Epidermal melanocyte (primary cell): Measurements from ENCODE around the gene MPP7.

Experiments
- DNase-seq: peaks from one replicate; pipeline ENCODE4 v3.0.0; 2011; ENCODE audit warnings: low spot score; ENCODE audit not compliant: insufficient read length

The MPP7 gene

DNA sequence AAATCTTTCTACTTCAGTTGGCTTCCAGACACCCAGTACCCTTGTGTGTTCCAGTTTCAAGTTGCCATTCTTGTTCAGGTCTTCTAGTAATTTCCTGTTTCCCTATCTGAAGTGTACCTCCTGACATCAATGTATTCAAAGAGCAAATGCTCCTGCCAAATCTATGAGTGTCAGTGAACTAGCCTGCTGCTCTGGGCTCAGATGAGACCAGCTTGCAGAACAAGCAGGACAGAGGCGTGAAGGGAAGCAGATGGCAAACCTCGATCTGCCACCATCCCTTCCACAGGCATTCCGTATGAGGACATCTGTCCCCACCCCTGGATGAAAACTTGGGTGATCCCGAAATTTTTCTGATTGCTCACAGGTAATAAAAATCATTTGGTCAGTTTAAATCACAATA lies 4.4 kb upstream of the MPP7 start:
- no peak for DNase-seq

DNA sequence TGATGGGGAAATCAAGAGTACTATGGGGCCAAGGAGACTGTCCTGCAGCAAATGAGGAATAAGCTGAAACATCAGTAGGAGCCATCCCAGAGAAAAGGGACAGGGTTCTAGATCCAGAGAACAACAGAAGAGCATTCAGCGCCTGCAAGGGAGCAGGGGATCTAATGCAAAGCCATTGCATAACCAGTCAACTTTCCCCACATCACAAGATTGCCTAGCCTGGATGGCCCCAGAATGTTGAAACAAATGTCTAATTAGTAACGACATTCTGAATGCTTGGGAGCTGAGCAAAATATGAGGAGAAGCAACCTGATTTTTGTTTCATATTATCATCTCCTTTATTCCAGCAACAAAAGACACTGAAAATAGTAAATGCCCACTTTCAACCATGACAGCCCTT lies 2.7 kb upstream of the MPP7 start:
- DNase-seq, result no peak

DNA sequence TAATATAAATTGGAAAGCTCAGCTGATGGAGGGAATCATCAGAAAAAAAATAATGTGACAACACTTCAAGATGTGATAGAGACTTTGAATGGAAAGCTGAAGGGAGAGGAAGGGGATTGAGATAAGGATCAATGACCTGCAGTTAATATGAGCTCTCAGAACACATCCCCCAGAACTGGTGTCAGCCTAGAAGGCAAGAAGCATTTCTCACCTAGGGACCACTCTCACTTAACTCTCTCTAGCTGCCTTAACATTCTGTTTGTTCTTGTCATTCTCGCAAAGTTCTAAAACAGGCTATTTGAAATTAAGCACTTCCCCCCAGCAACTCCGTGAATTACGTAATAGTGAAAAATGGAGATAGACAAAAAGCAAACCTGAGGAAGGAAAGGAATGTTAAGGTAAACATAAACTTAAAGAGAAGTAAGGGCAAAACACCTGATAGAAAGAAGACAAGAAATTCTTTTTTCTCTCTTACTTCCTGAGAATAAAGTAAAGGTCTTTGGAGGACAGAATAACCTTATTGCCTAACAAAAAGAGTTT lies 1.2 kb upstream of the MPP7 start:
- no peak for DNase-seq

DNA sequence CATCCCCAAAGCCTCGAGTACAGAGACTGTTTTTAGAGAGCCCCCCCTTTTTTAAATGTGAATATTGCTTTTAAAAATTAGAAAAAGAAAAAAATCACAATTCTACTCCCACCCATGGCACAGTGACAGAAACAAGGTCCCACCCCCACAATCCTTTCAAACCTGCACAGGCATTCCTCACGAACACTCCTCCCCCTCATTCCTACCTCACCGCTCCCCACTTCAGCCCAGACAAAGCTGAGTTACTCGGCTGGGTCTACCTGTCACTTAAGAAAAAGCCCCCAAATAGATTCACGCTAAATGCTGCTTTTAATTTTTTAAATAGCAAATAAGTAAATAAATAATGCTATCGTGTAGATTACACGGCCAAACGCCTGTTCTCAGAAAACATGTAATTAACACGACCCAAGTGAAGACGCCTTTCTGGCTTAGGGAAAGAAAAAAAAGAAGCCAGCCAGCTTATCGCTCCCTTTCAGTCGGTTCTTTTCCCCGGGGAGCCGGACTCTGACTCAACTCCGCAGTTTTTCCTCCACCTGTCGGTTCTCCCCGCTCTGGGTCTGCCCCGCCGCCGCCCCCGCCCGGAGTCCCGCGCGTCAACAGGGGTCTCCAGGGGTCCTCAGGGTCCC lies 739 bp downstream of the MPP7 start:
- DNase-seq, result no peak

DNA sequence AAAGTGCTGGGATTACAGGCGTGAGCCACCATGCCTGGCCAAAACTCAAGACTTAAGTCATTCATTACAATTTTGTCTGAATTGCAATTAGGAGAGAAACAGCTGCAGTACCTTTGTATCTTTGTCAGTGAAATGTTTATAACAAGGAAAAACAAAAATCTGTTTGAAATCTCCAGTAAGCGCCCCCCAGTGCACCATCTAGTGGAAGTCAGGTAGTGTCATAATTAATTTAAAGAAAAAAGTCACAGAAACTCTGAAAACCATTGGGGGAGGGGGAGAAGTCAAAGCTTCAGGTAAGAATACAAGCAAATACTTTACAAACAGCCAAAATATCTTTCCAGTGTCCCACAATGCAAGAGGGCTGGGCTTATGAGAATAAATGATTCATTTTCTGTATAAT lies 2.8 kb downstream of the MPP7 start:
- DNase-seq, result no peak

DNA sequence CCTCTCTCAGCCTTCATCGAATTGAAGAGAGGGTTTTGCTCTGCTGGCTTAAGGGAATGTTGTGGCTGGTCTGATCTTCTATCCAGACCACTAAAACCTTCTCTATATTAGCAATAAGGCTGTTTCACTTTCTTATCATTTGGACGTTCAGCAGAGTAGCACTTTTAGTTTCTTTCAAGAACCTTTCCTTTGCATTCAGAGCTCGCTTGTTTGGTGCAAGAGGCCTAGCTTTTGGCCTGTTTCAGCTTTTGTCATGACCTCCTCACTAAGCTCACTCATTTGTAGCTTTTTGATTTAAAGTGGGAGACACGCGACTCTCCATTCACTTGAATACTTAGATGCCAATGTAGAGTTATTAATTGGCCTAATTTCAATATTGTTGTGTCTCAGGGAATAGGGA lies 3.9 kb downstream of the MPP7 start:
- DNase-seq, result no peak

DNA sequence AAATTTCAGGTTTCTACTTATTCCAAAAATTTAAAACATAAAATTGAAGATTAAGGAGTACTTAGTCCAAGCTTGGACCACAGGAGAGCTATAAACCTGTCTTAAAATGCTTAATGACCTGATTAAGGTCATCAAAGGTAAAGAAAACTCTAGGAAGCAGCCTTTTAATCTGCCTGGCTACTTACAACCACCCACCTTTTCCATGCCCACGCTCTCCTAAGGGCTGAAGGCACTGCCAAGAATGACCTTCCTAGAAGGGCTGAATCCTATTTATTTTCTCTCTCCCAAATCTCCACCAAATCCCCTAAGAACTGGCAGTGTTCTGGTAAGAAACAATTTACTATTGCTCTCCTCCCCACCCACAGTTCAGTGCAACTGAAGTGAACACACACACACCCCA lies 6.8 kb downstream of the MPP7 start:
- DNase-seq, result no peak

DNA sequence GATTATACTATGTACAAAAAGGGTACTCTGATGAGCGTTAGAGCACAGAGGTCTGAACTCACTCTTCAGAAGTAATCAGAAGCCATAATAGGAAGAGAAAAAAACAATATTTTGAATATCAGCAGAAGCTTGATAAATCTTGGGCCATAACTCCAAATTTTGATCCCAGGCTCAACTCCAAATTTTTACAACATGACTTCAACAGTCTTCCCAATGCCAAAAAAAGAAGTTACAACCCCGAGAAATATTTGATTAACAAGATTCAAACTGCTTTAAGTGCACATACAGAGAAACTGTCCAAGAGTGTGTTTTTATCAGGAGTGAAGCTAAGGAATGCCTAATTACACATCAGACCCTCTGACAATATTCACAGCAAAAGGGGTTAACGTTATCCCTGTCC lies 7.5 kb downstream of the MPP7 start:
- DNase-seq, result no peak

DNA sequence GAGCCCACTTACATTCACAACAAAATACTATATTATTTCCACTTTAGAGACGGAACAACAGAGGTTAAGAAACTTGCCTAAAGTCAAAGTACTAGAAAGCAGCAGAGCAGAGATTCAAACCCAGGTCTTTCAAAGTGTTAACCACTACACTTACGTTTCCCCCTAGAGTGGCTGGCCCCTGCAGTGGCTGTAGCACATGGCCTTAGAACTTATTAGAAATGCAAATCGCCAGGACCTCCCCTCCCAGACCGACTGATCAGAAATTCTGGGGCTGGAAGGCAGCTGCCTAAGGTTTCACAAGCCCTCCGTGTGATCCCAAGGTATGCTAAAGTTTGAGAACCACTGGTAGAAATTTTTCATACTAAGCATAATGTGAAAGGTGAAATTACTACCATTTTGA lies 8.1 kb downstream of the MPP7 start:
- no peak for DNase-seq

DNA sequence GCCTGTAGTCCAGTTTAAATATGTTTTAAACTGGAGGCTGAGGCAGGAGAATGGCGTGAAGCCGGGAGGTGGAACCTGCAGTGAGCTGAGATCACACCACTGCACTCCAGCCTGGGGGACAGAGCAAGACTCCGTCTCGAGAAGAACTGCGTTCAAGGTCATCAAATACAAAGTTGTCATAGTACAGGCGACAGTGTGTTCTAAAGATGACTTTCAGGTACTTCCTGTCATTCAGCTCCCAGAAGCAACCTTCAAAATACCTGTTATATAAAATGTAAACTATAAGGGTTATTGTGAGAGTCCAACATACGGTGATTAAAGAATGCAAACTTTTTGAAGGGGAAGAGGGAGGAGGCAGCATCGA lies 8.7 kb downstream of the MPP7 start:
- no peak for DNase-seq

DNA sequence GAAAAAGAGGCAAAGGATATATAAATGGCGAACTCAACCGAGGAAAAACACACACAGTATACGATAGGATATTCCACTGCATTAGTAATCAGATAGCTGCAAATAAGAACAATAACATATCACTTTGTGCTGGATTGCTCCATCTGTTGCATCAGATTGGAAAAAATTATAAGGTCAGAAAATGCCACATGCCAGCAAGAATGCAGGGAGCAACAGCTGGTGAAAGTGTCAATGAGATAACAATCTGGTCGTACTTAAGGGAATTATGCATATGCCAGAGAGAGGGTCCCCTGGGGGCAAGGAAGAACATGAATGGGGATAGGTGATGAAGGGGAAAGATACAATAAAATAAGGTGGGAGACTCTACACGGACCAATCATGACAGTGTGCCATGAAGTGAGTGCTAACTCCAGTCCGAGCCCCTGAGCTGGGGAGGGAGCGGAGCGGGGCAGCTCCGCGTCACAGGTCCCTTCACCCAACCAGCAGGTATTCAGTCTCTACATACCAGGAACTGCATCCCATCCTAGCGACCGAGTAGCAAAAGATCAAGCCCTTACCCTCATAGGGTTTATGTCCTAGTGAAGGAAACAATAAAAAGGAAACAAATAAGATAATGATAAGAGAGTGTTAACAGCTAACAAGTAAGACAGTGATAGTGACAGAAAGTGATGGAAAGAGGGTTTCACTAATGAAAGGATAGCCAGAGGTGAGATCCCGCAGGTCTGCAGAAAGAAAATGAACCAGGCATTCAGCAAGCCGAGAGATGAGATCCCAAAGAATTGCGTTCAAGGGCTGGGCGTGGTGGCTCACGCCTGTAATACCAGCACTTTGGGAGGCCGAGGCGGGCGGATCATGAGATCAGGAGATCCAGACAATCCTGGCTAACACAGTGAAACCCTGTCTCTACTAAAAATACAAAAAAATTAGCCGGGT lies 9.4 kb downstream of the MPP7 start:
- no peak for DNase-seq

DNA sequence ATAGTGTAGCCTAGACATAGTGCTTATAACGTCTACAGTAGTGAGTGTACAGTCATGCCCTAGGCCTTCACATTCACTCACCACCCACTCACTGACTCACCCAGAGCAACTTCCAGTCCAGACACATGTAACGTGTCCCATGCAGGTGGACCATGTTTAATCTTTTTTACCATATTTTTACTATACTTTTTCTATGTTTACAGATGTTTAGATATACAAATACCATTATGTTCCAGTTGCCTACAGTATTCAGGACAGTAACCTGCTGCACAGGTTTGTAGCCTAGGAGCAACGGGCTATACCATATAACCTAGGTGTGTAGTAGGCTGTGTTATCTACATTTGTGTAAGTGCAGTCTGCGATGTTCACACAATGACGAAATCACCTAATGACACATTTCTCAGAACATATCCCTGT lies 11.0 kb downstream of the MPP7 start:
- no peak for DNase-seq

DNA sequence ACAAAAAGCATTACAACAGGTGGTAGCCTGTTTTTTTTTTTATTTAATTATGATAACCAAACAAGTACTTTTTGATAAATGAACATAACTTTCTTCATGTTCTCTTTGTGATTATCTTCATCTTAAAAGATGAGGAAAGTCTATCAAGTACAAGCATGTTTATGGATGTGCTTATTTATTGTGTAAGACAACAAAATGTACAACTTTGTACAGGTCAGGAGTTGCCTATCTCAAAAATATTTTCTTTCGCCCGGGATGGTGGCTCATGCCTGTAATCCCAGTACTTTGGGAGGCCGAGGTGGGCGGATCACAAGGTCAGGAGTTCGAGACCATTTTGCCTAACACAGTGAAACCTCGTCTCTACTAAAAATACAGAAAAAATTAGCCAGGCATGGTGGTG lies 17.0 kb downstream of the MPP7 start:
- DNase-seq, result no peak

DNA sequence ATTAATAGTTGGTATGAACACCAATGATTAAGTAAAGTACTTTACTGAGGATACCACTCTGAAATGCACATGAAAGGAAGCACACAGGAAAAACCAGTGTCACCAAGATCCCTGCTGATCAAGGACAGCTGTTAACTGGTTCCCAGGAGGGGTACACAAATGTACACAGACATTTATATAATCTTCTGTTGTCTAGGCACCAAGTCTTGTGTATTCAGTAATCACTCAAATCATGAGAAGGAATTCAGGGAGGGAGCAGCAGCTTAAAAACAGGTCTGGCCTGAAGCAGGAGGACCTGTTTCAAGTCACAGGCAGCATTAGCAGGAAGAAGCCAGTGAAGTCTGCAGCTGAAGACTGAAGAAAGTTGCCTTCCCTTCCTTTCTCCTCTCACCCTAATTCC lies 18.7 kb downstream of the MPP7 start:
- DNase-seq, result no peak

DNA sequence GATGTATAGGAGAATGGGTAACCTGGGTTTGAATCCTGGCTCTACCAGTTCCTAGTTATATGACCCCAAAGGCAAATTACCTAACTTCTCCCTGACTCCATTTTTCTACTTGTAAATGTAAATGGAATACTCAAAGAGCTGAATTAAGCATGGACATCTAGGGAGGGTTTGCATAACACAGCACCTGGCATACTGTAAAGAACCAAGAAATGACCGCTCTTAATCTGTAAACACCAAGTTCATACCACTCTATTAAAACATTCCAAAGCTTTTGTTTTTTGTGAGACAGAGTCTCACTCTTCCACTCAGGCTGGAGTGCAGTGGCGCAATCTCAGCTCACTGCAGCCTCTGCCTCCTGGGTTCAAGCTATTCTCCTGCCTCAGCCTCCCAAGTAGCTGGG lies 19.6 kb downstream of the MPP7 start:
- no peak for DNase-seq

DNA sequence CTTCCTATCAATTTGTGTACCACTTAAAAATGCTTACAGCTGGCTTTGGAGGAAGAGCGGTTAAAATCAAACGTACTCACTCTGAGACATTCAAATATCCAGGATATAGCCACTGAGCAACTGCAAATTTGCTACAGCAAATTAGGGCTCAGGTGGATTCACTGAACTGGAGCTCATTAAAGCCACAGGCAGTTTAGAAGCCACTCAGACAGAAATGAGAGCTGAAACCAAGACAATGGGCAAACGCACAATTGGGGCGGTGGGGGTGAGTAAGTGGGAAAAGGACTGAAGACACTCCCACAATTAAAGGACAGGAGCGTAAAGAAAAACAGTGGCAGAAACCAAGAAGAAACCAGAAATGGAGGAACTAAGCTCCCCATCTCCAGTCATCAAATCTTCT lies 20.5 kb downstream of the MPP7 start:
- DNase-seq, result no peak

DNA sequence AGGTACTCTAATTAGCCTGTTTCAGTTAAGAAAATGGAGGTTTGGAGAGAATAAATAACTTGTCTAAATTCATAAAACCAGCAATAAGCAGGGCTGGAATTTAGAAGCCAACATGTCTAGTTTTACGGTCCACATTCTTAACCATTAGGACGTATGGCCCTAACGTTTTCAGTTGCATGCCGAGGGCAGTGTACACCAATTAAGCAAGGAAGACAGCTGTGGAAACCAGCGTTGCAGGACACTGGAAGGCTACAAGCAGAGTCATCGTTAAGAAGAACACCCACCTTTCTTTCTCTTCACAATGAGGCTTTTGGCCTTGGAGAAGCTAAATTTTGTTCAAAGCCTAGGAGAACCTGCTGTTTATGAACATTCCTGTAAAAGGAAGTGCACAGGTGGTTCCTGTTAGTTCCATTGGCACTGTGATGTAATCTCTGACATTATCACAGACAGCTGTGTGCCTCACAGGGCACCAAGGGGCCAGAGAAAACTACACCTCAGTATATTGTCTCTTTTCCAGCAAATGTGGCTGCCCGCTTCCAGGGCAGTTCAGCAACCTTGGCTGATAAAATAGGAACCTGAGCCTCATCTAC lies 21.0 kb downstream of the MPP7 start:
- no peak for DNase-seq

DNA sequence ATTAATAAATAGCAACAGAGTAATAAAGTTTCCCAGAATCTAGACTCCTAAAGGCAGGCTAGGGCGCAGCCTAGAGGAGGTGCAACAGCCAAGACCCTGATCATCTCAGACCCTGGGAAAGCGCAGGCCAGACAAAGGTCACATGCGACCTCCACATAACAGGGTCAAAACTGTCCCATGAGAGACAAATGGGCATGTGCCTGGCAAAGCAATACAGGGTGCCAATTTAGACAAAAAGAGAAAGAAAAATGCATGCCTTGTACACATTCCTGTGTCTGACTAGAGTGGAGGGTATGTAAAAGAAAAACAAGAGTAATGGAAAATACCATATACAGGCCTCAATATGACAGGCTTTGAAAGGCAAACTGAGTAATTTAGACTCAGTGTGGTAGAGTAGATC lies 22.2 kb downstream of the MPP7 start:
- DNase-seq, result no peak

DNA sequence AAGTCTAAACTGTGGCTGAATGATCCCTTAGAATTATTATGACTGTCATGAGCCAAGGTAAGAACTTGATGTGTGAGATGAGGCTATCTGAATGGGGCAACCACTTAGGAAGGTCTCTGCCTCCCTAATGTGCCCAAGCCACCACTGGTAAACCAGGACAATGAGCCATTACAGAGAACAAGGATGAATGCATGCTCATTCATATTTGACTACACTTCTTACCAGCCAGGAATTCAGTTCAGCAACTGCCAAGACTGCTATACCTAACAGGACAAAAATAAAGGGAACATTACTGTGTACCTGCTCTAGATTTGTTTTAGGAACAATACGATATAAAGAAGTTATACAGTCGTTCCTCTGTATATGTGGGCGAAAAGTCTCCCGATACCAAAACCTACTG lies 23.0 kb downstream of the MPP7 start:
- no peak for DNase-seq

DNA sequence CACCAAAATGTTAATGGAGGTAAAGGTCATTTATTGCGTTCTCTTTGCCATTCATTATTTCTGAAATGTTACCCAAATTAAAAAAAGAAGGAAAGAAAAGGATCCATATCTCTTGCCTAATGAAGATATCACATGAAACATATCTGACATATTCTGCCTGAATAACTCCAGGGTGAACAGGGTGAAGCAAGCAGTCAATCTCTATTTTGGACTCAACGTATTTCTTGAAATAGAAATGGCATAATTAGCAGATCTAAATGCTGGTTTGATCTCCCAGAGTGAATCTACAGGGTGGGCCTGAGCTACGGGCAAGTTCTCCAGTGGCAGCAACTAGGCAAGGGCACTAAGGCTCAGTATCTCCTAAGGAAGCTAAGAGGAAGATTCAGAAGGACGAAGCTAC lies 24.0 kb downstream of the MPP7 start:
- DNase-seq, result no peak

DNA sequence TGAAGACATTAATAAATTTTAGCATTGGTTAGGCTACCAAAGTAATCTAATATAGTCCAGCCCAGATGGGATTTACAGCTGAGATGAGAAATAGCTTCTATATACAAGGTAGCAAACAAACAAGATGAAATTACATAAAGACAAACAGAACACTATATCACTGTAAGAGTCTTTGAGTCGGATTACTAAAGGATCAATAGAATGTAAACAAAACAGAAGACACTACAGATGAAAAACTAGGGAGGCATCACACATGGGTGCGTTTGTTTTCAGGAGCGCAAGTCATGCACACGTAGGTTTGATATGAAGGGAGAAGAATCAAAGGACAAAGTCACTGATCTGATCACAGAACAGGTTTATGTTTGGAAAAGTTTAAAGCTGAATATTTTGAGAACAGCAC lies 26.5 kb downstream of the MPP7 start:
- no peak for DNase-seq

DNA sequence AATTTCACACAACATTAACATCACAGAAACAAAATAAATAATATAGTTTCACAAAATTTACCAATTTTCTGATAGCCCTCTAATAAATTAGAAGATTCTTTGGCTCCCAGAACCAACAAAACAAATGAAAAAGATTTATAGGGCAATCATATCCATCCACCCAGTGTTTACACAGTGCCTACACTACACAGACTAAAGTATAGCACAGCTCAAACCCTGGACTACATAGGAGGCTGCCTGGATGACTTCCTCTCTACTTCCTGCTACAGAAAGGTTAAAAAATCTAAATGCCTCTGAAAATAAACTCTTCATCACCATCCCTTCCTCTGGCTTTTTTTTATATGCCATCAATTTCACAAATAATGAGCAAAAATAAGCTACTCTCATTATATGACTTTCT lies 28.4 kb downstream of the MPP7 start:
- no peak for DNase-seq

DNA sequence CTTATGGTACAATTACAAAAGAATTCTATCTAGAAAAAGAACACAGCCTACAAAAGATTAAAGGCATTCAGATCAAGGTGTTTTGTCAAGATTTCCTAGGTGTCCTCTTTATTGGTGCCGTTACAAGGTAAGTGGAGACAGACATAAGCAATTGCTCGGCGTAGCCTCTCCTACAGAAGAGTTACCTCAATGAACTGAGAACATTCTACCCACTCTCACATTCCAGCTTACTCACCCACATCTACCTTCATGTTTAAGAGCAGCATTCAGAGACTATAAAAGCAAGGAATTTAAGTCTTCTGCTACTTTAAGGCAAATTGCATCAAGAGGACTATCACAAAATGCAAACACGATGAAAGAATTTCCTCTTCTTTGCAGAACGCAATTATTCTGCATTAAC lies 29.5 kb downstream of the MPP7 start:
- no peak for DNase-seq
